ENCODE measurements around the gene ADAM19. TPM values are rescaled to one million over a fixed set of nuclear protein-coding genes. Genes with fewer than 3 reads are reported as not detected.

ADAM19 gene
- total and polyA plus RNA-seq, 2 experiments from 2014 or later: 9.1 to 13.2 TPM

DNA sequence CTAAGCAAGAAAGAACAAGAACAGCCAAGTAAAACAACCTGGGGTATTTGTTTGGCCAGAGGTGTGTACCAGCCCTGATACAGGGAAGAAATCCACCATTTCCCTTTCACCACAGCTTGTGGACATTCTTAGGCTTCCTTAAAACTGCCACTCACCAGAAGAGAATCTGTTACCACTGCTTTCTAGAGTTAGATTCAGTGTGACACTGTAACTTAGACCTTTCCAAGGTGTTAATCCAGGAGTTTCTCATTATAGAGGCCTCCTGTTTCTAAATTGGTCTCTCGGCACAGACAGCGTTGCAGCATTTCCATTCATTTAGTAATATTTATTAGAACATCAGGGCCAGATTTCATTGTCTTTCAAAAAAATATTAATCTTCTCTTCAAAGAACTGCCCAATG, 60.6 kb downstream of the ADAM19 start (continued):
- TF ChIP-seq, protein P1, sequence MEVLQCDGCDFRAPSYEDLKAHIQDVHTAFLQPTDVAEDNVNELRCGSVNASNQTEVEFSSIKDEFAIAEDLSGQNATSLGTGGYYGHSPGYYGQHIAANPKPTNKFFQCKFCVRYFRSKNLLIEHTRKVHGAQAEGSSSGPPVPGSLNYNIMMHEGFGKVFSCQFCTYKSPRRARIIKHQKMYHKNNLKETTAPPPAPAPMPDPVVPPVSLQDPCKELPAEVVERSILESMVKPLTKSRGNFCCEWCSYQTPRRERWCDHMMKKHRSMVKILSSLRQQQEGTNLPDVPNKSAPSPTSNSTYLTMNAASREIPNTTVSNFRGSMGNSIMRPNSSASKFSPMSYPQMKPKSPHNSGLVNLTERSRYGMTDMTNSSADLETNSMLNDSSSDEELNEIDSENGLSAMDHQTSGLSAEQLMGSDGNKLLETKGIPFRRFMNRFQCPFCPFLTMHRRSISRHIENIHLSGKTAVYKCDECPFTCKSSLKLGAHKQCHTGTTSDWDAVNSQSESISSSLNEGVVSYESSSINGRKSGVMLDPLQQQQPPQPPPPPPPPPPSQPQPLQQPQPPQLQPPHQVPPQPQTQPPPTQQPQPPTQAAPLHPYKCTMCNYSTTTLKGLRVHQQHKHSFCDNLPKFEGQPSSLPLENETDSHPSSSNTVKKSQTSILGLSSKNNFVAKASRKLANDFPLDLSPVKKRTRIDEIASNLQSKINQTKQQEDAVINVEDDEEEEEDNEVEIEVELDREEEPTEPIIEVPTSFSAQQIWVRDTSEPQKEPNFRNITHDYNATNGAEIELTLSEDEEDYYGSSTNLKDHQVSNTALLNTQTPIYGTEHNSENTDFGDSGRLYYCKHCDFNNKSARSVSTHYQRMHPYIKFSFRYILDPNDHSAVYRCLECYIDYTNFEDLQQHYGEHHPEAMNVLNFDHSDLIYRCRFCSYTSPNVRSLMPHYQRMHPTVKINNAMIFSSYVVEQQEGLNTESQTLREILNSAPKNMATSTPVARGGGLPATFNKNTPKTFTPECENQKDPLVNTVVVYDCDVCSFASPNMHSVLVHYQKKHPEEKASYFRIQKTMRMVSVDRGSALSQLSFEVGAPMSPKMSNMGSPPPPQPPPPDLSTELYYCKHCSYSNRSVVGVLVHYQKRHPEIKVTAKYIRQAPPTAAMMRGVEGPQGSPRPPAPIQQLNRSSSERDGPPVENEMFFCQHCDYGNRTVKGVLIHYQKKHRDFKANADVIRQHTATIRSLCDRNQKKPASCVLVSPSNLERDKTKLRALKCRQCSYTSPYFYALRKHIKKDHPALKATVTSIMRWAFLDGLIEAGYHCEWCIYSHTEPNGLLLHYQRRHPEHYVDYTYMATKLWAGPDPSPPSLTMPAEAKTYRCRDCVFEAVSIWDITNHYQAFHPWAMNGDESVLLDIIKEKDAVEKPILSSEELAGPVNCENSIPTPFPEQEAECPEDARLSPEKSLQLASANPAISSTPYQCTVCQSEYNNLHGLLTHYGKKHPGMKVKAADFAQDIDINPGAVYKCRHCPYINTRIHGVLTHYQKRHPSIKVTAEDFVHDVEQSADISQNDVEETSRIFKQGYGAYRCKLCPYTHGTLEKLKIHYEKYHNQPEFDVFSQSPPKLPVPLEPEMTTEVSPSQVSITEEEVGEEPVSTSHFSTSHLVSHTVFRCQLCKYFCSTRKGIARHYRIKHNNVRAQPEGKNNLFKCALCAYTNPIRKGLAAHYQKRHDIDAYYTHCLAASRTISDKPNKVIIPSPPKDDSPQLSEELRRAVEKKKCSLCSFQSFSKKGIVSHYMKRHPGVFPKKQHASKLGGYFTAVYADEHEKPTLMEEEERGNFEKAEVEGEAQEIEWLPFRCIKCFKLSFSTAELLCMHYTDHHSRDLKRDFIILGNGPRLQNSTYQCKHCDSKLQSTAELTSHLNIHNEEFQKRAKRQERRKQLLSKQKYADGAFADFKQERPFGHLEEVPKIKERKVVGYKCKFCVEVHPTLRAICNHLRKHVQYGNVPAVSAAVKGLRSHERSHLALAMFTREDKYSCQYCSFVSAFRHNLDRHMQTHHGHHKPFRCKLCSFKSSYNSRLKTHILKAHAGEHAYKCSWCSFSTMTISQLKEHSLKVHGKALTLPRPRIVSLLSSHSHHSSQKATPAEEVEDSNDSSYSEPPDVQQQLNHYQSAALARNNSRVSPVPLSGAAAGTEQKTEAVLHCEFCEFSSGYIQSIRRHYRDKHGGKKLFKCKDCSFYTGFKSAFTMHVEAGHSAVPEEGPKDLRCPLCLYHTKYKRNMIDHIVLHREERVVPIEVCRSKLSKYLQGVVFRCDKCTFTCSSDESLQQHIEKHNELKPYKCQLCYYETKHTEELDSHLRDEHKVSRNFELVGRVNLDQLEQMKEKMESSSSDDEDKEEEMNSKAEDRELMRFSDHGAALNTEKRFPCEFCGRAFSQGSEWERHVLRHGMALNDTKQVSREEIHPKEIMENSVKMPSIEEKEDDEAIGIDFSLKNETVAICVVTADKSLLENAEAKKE (CRISPR knock-in tag; IDR thresholded peaks at IDR 0.05): no peak
- no peak for TF ChIP-seq EZH2 (IDR thresholded peaks at IDR 0.05; ENCODE audit: low read depth, unreplicated experiment)
- TF ChIP-seq POLR2AphosphoS5 (IDR thresholded peaks at IDR 0.05; ENCODE audit: low read depth): no peak

DNA sequence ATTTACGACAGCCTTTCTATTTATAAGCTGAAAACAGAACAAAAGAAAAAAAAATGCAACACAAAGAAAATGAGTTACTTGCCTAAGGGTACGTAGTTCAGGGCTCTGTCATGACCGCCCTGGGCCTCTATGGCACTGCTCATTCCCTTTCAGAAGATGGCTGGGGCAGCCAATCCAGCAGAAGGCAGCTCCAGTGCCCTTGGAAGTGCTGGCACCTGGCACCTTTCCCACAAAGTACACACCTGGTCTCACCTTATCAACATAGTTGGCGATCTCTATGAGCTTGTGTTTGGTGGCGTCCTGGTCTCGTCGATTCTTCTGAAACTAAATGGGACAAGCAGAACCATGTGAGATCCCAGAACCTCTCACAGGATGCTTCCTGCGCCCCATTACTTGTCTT, 62.4 kb downstream of the ADAM19 start:
- H2AFZ ChIP-seq: no peak overlapping the region
- no peaks in the 10 kb centered on the region for H3K4me1 ChIP-seq (ENCODE audit: insufficient read depth)
- 0 out of 3 replicates have a peak, but pooled peaks cover 3% of the 10 kb centered on the region for H3K36me3 Mint-ChIP-seq (ENCODE audit: low read depth)
- H3K36me3 ChIP-seq (ENCODE audit: insufficient read depth): peaks cover 9% of the 10 kb centered on the region; the same call in 1 of the 2 replicates
- H3K9me3 Mint-ChIP-seq: no peaks in the 10 kb centered on the region
- no peak overlapping the region for H3K27ac Mint-ChIP-seq
- no peaks in the 10 kb centered on the region for H3K79me2 ChIP-seq (replicated peaks; ENCODE audit: insufficient read depth)
- no peak overlapping the region for H3K4me2 ChIP-seq
- ATAC-seq (no peak), DNase-seq (ENCODE audit: low spot score) (no peak)
- TF ChIP-seq REST (IDR thresholded peaks at IDR 0.05; ENCODE audit: unreplicated experiment) (no peak), ZNF331 (CRISPR knock-in tag; IDR thresholded peaks at IDR 0.05; ENCODE audit: low read depth) (no peak), ZNF114 (CRISPR knock-in tag; IDR thresholded peaks at IDR 0.05) (no peak)
- no peaks in the 10 kb centered on the region for H3K4me1 Mint-ChIP-seq
- H3K27me3 Mint-ChIP-seq (ENCODE audit: insufficient read depth, low read depth, poor library complexity): no peaks in the 10 kb centered on the region
- H3F3A ChIP-seq (replicated peaks; ENCODE audit: low read depth): no peaks in the 10 kb centered on the region
- no peaks in the 10 kb centered on the region for H4K20me1 ChIP-seq (replicated peaks; ENCODE audit: insufficient read depth)
- H3K27me3 ChIP-seq (ENCODE audit: insufficient read depth): no peaks in the 10 kb centered on the region
- H3K27ac ChIP-seq (ENCODE audit: low read depth): no peak overlapping the region
- H3K9me2 ChIP-seq (ENCODE audit: insufficient read depth): peaks cover 8% of the 10 kb centered on the region; the same call in 1 of the 2 replicates
- H3K4me3 Mint-ChIP-seq: no peak overlapping the region
- no peak overlapping the region for H3K4me3 ChIP-seq

Data from GM23338 (cell line).